GM12801 (cell line): Measurements from ENCODE around the gene UGT2B10.

Experiments used
- TF ChIP-seq, protein P1 (sequence below): IDR thresholded peaks from one replicate; pipeline ENCODE4 v1.5.1; 2011; ENCODE audit warnings: control low read depth; ENCODE audit not compliant: insufficient read length; ENCODE audit errors: extremely low read depth

Gene UGT2B10

DNA sequence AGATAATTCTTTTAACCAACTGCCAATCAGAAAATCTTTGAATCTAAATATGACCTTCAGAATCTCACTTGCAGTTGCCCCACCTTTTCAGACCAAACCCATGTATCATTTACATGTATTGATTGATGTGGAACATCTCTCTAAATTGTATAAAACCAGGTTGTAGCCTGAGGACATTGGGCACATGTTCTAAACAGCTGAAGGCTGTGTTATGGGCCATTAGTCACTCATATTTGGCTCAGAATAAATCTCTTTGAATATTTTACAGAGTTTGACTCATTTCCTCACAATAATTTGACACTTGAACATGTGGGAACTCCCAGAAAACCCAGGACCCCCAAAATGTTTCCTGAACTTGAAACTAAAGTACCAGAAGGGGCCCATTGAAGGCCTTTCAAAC lies 58.7 kb downstream of the UGT2B10 start:
- TF ChIP-seq, protein P1, sequence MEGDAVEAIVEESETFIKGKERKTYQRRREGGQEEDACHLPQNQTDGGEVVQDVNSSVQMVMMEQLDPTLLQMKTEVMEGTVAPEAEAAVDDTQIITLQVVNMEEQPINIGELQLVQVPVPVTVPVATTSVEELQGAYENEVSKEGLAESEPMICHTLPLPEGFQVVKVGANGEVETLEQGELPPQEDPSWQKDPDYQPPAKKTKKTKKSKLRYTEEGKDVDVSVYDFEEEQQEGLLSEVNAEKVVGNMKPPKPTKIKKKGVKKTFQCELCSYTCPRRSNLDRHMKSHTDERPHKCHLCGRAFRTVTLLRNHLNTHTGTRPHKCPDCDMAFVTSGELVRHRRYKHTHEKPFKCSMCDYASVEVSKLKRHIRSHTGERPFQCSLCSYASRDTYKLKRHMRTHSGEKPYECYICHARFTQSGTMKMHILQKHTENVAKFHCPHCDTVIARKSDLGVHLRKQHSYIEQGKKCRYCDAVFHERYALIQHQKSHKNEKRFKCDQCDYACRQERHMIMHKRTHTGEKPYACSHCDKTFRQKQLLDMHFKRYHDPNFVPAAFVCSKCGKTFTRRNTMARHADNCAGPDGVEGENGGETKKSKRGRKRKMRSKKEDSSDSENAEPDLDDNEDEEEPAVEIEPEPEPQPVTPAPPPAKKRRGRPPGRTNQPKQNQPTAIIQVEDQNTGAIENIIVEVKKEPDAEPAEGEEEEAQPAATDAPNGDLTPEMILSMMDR: no peak

DNA sequence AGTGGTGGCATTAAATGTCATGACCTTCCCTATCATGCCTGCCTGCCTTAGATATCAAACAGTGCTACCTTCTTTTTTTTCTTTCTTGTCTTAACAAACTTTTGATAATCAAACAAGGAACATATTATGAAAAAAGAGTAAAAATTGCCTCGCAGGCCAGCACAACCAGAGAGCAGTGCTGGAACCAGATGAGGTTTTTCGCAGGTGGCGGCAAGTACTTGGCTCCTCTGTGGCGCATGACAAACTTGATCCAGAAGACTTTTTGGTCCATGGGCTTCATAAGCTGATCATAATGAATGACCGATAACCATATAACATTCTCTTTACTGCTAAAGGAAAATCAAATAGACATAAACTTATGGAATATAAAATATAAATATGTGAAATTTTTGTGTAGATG lies 61.8 kb downstream of the UGT2B10 start:
- TF ChIP-seq, protein P1: no peak

DNA sequence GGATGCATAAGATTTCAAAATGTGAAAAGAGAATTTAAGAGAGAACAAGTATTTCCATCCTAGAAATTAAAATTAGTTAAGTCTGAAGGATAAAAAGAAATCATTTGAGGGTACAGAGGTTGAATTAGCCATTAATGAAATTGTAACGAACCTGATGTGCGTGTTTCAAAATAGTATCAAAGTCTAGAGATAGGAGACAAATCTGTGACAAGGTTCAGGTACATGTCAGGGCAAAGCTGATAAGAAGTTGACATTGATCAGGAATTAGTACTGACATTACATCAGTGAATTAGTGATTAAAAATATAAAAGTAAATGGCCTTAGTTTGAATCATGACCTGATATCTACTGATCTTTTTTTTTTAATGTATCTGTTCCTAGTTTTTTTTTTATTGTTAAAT lies 62.3 kb downstream of the UGT2B10 start:
- TF ChIP-seq, protein P1: no peak
